PFSK-1 (cell line): Measurements from ENCODE around the gene HPS1.

Source experiments
- POLR2AphosphoS5 ChIP-seq: IDR thresholded peaks from 2 replicates; pipeline ENCODE4 v1.6.1; 2012; ENCODE audit warnings: low read depth, mild to moderate bottlenecking, control low read depth, low read length, moderate library complexity
- REST ChIP-seq, 2 experiments: IDR thresholded peaks; 2 replicates each; pipeline versions ENCODE4 v1.6.1 to v1.8.0; 2011 to 2012; ENCODE audit warnings: low read depth in 2 of 2, low read length in 2 of 2, control low read depth in 1 of 2, inconsistent platforms in 1 of 2, mild to moderate bottlenecking in 1 of 2, moderate library complexity in 1 of 2; ENCODE audit not compliant: insufficient read depth in 1 of 2
- TAF1 ChIP-seq: IDR thresholded peaks from 2 replicates; pipeline ENCODE4 v1.6.1; 2012; ENCODE audit warnings: low read length, control low read depth, borderline replicate concordance; ENCODE audit not compliant: insufficient read depth

- TF ChIP-seq REST (IDR thresholded peaks at IDR 0.05; ENCODE audit: insufficient read depth in 1 of 2, low read depth in 2 of 2, low read length in 2 of 2) (no peak), TAF1 (no peak), POLR2AphosphoS5 (no peak)
These were observed 36.0 kb downstream of the HPS1 start for GRCh38 chr10:98410759-98411158.
